ENCODE data around the gene TCF23.
"Not testable (repeated sequence)": the region's sequence is repeated elsewhere in the genome, so short reads cannot be mapped to it uniquely, and the experiment has no call there.

The TCF23 gene

DNA sequence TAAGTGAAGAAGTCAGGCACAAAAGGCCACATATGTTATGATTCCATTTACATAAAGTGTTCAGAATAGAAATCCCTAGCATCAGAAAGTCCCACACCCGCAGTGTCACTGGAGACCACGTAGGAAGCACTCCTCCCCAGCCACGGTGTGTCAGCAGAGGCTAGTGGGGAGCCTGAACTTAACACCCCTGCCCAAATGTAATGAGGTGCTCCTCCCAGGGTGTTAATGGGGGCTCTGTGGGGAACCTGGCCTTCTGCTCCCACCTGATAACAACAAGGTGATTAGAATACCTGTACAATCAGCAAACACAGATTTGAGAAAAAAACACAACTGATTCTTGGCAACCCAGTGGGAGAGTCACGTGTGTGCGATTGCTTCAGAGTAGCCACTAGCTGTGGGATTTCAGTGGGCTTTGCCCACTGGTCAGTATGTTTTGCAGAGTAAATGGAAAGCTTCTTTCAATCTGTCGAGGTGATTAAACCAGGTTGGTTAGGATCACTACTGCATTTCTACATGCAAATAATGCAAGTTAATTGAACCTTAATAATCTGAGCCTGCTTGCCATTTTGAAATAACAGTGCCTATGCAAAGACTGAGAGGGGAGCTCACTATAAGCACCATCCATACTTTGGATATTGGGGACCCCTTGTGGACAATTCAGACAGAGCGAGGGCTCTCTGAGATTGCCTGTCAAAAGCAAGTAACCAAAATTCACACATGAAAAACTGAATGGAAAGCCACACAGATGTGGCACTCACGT, 42.4 kb downstream of the TCF23 start:
- peak; percentile 40 for DNase-seq

GRCh38 chr2:27194538-27195354, 45.9 kb downstream of the TCF23 start:
- no peak for DNase-seq

GRCh38 chr2:27195799-27196198, 47.0 kb downstream of the TCF23 start:
- DNase-seq, result not testable (repeated sequence)

GRCh38 chr2:27198068-27198467, 49.3 kb downstream of the TCF23 start:
- DNase-seq, result not testable (repeated sequence)

DNA sequence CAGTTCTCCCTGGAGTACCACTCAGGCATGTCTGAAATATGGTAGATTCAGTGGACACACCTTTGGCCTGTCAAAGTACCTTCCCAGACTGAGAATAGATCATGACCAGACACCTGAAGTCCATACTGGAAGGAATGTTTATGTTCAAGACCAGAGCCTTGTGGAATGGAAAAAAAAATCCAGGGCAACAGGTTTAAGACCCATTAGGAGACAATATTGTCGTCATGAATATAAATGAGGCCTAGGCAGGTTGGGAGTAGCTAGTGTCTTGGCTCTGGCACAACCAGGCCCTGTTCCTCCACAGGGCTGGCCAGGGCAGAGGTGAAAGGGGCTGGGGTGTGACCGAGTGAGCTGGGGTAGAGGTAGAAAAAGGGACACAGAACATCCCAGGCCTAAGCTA, 49.8 kb downstream of the TCF23 start:
- no peak for DNase-seq

DNA sequence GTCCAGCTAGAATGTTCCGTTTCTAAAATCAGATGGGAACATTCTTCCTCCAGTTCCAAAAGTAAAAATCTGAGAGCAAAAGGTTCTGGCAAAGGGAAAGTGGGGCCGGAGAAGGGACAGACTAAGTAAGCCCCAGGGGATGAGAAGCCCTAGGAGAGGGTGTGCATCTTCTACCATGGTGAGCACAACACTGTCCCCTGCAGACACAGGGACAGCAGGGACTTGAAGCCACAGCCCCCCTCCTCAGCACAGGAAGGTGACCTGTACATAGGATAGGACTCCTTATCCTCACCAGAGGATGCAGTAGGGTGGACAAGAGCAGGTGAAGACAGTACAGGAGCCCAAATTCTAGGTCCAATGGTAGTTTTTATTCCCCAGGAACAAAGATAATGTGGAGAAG, 50.4 kb downstream of the TCF23 start:
- DNase-seq, result no peak

GRCh38 chr2:27201675-27202074, 52.9 kb downstream of the TCF23 start:
- DNase-seq, result no peak

GRCh38 chr2:27202854-27203253, 54.0 kb downstream of the TCF23 start:
- DNase-seq, result no peak

GRCh38 chr2:27203741-27204140, 54.9 kb downstream of the TCF23 start:
- no peak for DNase-seq

- DNase-seq, result no peak
Measured at GRCh38 chr2:27204566-27204965, 55.8 kb downstream of the TCF23 start.

DNA sequence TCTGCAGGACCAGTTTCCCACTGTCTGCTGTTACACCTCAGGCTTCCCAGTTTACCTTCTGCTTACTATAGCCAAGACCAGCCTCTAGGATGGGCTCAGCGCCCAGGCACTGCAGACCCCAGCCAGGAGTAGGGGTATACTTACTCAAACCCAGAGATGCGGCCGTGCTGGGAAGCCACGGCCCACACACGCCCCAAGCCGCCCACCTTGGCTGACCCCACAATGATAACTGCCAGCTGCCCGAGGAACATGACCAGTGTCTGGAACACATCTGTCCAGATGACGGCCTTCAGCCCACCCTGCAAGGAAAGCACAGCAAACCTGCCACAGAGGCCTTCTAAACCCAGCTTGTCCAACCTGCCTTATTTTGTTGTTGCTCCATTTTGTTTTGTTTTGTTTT, 56.4 kb downstream of the TCF23 start:
- no peak for DNase-seq

GRCh38 chr2:27206346-27206745, 57.5 kb downstream of the TCF23 start:
- no peak for DNase-seq
